ENCODE results near the gene VPS9D1. TPM values are rescaled to one million over a fixed set of nuclear protein-coding genes. Genes with fewer than 3 reads are reported as not detected.

The VPS9D1 gene
- total RNA-seq, 1 donor from 2014 or later = 16.9 TPM

DNA sequence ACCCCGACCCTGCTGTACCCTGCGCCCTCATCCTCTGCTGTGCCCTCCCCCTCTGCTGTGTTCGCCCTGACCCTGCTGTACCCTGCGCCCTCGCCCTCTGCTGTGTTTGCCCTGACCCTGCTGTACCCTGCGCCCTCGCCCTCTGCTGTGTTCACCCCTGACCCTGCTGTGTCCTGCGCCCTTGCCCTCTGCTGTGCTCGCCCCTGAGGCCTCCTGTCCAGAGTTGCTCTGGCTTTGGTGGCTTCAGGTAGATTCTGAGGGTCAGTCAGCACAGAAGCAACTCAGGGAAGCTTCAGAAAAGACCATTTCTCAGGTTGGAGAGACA, 12.2 kb upstream of the VPS9D1 start:
- no peak for DNase-seq (ENCODE audit: extremely low read depth, low read depth, low spot score)

DNA sequence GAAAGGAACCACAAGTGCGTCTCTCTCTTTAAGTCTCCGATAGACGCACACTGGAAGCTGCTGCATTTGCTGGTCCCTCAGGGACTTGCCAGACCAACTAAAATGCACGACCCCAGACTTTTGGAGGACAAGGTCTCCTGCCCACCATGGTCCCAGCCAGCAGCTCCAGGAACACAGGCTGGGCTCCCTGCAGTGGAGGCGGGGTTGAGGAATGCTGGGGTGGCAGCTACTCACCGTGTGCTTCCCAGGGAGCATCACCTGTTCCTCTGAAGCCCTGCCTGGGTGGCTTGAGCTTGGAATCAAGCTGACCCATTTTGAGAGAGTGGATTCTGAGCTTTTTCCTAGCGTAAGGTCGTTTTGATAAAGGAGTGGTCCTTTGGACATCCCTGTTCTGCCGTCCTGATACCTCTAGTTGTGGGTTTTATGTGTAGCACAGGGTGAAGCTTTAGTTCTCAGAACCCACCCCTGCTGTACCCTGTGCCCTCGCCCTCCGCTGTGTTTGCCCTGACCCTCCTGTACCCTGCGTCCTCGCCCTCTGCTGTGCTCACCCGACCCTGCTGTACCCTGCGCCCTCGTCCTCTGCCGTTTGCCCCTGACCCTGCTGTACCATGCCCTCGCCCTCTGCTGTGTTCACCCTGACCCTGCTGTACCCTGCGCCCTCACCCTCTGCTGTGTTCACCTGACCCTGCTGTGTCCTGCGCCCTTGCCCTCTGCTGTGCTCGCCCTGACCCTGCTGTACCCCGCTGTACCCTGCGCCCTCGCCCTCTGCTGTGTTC, 11.6 kb upstream of the VPS9D1 start:
- DNase-seq (ENCODE audit: extremely low read depth, low read depth, low spot score) = no peak

DNA sequence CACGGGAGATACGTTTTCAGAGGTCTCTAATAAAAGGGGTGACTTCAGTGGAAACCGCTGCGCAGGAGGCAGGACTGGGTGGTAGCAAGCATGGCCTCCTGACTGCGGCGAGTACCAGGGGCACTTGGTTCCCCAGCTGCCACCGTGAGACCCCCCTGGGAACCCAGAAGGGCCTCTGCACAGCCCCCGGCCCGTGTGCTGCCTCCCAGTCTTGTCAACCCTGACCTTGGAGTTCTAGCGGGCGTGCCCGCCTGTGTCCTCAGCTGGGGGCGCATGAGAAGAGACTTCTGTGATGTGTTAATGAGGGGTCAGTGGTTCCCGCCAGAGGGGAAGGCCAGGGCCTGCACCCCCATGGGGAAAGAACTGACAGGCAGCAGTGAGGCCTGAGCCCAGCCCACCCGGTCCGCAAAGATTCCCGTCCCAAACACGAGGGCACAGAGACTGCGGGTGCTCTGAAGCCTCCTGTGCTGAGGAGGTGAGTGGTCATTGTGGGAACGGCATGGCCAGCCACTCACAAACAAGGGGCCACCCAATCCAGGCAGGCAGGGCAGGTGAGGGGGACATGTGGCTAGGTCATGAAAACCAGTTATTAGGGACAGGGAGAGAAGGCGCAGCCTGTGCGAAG, 10.0 kb upstream of the VPS9D1 start:
- DNase-seq (ENCODE audit: extremely low read depth, low read depth, low spot score) = no peak

DNA sequence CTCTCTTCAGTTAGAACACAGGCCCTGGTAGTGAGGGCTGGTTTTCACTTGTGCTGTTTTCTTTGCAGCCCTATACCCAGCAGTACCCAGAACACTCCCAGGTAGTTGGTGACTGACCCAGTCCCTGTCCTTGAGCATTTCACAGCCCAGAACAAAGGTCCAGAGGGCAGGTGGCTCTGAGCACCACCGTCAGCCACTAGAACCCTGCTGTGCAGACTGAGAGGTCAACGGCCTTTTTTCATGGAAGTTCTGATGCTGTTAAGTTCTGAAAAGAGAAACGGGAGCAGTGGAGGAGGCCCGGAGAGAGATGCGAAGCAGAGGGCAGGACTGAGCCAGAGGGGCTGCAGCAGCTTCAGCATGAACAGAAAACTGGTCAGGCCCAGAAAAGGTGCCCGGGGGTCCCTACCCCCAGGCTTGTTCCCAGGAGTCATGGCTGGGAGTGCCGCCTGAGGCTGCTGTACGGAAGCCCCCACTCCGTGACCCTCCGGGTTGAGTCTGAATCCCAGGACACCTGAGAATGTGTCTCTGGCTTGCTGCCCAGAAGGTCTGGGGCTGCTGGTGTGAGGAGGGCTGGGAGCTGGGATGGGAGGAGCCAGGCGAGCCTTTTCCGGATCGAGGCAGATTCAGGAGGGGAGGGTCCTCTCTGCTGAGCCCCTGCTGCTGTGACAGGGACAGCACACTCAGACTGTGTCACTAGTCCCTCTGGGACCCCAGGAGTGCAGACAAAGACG, 9.3 kb upstream of the VPS9D1 start:
- no peak for DNase-seq (ENCODE audit: extremely low read depth, low read depth, low spot score)

DNA sequence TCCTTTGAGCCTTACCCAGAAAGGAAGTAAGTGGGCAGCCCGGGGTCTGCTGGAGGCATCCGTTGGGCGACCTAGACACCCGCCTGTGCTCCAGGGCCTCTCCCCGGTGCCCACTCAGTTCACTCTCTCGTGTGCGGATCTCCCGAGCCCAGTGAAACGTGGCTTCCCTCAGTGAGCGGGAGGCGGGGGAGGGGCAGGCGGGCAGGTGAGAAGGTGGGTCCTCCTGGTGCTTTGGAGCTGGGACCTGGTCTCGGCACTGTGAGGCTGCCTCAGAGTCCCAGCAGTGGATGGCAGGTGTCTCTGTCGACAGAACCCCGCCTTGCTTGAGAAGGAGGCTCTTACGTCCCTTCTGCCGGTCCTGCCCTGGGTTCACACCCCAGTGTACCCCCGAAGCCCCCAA, 8.6 kb upstream of the VPS9D1 start:
- DNase-seq (ENCODE audit: extremely low read depth, low read depth, low spot score) = no peak

DNA sequence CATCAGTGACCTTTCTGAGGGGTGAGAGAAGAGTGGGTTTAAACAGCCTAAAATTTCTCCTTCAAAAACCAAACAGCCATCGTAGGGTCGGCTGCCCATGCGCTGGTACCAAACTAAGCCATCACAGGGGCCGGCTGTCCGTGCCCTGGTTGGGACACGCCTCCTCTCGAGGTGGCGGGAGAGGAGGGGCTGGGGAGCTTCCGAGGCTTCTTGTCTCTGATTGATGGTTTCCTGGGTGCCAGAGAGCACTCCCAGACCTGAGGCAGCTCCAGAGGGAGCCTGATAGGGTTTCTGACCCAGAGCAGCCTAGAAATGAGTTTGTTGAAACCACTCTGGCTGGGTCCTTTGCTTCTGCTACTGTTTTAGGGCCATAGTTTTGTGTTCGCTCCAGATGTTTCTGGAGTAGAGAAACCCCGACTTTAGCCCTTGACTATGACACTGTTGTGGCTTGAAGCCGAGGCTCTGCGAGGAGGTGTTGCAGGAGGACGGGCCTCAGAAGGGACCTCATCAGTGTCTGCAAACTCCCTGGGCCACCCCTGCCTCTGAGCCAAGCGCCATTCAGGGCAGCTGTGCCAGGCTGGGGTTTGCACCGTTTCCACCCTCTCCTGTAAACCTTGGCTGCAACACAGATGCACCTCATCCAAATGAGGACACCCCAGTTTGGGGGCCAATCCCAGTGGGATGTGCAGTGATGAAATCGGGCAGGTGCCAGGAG, 6.9 kb upstream of the VPS9D1 start:
- DNase-seq (ENCODE audit: extremely low read depth, low read depth, low spot score) = no peak

DNA sequence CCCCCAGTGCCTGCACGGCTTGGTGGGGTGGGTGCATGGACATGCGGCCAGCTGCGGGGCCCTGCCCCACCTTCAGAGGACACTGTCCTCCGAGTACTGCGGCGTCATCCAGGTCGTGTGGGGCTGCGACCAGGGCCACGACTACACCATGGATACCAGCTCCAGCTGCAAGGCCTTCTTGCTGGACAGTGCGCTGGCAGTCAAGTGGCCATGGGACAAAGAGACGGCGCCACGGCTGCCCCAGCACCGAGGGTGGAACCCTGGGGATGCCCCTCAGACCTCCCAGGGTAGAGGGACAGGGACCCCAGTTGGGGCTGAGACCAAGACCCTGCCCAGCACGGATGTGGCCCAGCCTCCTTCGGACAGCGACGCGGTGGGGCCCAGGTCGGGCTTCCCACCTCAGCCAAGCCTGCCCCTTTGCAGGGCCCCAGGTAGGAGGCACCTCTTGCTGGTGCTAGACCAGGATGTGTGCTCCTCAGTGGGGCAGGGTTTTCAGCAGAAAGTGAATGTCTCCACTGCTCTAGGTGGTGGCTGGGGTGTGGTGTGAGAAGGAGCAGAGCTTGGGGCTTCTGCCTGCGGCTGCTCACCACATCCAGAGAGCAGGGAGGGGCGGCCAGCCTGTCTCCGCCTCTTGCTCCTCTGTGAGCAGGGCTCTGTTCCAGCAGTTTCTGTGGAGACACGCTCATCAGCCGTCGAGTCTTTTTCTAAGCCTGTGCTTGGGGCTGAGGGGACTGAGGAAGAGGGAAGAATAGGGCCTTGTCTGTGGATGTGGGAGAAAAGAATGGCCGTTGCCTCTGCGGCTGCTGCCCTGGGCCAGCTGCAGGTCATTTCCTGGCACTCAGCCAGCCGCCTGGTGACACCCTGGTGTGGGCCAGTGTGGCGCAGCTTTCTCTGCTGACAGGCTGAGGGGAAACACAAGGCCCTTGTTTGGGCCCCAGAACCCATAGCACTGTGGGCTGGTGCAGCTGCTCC, 2.9 kb upstream of the VPS9D1 start:
- no peak for DNase-seq (ENCODE audit: extremely low read depth, low read depth, low spot score)

DNA sequence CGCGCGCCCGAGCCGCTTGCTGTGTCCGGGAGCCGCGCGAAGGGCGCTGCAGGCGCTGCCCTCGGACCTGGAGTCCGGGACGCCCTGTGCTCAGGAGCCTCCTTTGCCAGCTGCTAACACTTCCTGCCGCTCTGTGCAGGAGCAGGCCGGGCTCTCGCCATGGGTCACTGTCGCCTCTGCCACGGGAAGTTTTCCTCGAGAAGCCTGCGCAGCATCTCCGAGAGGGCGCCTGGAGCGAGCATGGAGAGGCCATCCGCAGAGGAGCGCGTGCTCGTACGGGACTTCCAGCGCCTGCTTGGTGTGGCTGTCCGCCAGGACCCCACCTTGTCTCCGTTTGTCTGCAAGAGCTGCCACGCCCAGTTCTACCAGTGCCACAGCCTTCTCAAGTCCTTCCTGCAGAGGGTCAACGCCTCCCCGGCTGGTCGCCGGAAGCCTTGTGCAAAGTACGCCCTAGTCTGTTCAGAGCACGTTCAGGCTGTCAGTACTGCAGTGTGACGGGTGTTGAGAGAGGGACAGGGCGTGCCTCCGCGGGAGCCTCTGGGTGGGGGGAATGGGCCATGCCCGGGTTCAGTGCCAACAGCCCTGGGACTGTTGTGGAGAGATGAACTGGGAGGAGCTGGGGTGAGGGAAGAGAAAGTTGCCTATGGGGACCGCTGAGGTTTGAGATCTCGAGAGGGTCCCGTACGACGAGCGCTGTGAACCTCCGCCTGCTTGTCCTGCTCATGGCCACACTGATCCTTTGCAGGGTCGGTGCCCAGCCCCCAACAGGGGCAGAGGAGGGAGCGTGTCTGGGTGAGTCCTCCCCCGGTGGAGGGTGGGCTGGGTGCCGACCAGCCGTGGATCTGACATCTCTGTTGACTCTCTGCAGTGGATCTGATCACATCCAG, 1.9 kb upstream of the VPS9D1 start:
- DNase-seq (ENCODE audit: extremely low read depth, low read depth, low spot score) = no peak

DNA sequence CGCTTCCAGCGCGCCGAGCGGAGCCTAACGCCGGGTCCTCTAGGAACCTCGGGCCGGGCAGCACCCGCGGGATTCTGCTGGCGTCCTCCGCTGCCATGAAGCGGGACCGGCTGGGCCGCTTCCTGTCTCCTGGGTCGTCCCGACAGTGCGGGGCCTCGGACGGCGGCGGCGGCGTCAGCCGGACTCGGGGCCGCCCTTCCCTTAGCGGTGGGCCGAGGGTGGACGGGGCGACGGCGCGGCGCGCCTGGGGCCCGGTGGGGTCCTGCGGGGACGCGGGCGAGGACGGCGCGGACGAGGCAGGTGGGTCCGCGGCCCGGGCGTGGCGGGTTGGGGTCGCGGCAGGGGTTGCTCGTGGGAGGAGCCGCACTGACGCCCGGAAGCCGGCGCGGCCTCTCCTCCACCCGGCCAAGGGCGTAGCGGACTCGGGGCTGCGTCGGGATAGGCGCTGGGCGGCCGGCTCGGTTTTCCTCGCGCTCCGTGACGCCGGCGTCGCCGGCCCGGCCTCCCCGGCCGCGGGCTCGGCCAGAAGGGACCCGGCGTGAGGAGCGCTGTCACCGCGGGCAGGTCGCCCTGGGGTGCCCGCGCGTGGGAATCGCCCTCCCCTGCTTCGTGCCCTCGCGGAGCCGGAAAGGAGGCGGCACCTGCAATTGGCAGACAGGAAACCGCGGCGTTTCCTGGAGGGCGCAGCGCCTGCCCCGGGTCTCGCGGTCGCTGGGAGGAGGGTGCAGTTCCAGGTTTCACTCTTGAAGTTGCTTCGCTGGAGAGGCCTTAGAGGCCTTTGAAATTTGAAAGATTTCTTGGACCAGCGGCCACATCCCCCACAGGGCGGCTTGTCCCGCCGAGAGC, 1.1 kb upstream of the VPS9D1 start:
- no peak for DNase-seq (ENCODE audit: extremely low read depth, low read depth, low spot score)

DNA sequence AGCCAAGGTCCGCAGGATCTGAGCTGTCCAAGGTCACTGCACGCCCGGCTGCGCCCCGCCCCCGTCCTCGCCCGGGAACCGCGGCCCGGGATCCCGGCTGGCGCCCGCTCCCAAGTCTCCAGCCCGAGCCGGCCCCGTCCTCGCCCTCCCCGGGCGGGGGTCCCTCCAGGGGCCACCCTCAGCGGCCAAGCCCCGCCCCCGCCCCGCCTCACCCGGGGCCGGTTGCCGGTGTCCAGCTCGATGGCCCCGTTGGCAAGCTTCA, 216 bp downstream of the VPS9D1 start:
- no peak for DNase-seq (ENCODE audit: extremely low read depth, low read depth, low spot score)

DNA sequence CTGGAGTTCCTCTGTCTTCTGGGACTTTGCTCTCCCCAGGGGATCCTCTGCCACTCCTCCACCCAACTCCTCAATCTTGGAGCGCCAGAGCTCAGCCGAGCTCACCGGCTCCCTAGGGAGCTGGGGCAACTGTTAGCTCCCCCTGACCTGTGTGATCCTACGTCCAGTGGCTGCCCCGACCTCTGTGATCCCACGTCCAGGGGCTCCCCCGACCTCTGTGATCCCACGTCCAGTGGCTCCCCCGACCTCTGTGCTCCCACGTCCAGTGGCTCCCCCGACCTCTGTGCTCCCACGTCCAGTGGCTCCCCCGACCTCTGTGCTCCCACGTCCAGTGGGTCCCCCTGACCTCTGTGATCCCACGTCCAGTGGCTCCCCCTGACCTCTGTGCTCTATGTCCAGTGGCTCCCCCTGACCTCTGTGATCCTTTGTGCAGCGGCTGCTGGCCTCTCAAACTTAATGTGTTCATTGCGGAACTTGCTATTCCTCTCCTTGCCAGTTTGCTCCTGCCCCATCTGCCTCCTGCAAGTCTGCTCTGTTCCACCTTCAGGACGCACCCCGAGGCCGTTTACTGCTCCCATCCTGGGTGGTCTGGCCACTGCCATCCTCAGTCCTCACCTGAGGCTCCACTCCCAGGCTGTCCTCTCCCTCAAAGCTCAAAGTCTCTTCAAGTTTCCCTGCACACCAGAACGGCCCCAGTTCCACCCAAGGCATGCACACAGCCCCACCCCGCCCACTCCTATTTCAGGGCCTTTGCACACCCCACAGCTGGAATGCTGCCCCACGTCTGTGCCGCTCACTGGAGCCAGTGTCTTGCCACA, 2.8 kb downstream of the VPS9D1 start:
- no peak for DNase-seq (ENCODE audit: extremely low read depth, low read depth, low spot score)

DNA sequence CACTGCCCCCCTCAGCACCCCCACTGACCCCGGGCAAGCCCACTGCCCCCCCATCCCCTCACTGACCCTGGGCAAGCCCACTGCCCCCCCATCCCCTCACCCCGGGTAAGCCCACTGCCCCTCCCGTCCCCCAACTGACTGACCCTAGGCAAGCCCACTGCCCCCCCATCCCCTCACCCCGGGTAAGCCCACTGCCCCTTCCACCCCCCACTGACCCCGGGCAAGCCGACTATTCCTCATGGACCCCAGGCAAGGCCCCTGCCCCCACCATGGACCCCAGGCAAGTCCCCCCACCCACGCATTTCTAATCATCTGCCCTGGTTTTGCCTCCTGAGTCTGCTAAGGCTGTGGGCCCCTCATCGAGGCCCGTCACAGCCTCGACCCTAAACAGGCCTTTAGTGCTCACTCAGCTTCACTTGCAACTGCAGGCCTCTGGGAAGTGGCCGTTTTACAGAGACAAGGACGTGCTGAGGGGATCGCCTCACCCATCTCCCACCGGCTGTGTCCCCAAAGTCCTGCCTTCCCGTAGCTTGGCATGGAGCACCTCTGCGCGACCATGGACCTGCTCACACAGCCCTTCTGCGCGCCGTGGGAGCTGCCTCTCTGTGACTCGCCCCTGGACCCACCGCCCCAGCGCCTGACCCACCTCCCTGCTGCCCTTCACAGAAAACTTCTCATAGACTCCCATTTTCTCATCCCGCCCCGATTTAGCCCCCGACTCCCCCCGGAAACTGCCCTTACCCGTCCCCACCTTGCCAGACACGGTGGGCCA, 3.6 kb downstream of the VPS9D1 start:
- DNase-seq (ENCODE audit: extremely low read depth, low read depth, low spot score) = no peak

DNA sequence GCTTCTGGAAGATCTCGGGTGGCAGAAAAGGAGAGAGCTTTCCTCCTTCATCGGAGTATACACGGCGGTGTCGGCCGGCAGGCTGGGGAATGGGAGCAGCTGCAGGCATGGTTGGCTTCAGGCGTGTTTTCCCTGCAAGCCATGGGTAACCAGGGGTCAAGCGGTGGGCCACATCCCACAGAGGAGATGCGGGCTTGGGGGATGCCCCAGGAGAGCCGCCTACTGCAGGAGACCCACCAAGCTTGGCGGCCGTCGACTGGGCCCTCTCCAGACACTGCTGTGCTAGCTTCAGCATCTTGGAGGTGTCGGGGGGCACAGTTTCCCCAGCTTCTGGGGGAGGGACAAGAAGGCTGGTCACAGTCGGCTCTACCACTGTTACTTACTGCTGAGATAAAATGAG, 4.2 kb downstream of the VPS9D1 start:
- no peak for DNase-seq (ENCODE audit: extremely low read depth, low read depth, low spot score)

DNA sequence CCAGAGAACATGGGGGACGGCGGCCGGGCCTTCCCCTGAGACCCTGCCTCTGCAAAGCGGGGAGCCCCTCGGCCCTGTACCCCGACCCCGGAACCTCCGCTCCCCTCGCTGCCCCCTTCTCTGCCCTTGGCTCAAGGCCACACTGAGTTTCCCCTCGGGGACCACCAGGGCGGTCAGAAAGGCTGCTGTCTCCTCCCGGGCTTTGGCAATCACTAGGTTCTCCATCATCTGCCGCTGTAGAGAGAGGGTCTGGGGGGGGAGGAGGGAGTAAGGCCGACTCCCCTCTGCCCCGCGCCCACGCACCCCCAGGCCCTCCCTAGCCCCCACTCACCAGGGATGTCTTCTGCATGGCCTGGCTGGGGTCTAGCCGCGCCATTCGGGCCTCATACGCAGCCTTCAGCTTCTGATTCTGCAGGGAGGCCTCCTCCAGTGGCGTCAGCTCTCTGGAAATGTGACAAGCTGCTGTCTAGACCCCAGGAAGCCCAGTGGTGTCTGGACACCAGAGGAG, 8.4 kb downstream of the VPS9D1 start:
- no peak for DNase-seq (ENCODE audit: extremely low read depth, low read depth, low spot score)

DNA sequence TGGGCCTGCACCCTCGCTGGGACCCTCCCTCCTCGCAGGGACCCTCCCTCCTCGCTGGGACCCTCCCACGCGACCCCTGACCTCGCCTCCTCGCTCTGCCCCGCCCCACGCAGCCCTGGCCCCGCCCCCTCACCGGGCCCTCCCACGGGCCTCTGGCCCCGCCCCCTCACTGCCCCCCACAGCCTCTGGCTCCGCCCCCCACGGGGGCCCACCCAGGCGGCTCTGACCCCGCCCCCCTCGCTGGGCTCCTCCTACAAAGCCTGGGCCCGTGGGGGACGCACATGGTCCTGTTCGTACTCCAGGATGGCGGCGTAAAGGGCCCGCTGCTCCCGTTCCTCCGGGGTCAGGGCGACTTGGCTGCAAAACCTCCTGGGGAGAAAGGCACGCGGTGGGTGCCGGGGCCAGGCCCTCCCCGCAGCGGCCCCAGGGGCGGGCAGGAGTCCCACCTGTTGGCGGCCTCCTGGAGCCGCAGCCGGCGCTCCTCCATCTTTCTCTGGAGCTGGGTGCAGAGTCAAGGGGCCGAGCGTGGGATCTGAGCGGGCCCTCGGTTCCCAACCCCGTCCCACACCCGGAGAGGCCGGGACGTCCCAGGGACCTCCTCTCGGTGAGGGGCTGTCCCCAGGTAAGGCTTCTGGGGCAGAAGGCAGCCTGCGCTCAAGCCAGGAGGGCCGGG, 9.0 kb downstream of the VPS9D1 start:
- no peak for DNase-seq (ENCODE audit: extremely low read depth, low read depth, low spot score)

Data from glomerular endothelial cell (primary cell).